Jurkat, Clone E6-1 (cell line): ENCODE measurements around the gene RBBP8.

Experiments used
- DNase-seq: peaks from one replicate; pipeline ENCODE4 v3.0.0-alpha.2; 2011; ENCODE audit warnings: low read depth, low spot score
- H3K4me3 ChIP-seq: 2 replicates; pipeline ENCODE4 v1.5.1; 2011; ENCODE audit warnings: mild to moderate bottlenecking, low read length, control low read depth, moderate library complexity

The RBBP8 gene

DNA sequence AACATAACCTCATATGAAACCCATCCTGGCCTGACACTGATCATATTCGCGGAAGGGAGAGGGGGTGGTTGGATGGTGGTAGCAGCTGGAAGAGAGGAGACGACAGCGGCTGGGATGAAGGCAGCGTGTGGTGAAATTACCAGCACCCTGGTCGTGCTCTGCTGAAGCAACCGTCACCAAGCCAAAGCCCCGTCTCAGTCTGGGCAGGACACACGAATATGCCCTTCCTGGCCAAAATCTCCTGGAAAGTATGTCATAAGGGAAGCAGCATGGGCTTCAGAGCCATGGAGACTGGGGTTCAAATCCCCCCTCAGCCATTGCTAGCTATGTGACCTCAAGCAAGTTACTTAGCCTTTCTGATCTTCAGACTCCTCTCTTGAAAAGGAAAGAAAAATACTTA is 139.0 kb downstream of the RBBP8 start:
- H3K4me3 ChIP-seq, result no peak overlapping the region
- DNase-seq, result no peak

DNA sequence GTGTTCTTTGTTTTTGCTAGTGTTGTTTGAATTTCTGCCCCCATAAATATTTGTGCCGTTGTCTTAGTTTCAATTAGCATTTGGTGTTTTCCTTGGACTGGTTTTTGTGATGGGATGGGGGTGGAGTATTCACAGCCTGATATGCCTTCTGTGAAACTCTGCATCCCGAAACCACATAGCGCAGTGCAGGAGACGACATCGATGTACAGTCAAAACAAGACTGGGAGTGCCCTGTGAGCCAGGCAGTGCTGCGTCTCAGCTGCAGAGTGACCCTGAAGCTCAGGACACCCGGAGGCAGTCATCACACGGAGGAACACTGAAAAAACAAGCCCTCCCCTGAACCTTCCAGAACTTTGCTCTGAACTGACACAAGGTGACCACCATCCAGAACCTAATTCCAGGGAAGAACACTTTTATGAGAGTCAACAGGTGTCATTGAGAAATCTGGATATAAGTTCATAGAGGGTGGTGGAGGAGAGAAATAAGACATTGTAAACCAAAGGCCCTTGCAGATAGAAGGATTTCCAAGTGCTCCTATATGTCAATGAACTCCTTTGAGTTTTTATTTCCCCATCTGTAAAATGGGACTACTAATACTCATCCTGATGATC is 141.0 kb downstream of the RBBP8 start:
- no peak for DNase-seq
- no peak overlapping the region for H3K4me3 ChIP-seq
